Neuron (in vitro differentiated cells): Measurements from ENCODE around the gene ZNF646.

Experiments used
- H2AFZ ChIP-seq: one replicate; pipeline ENCODE4 v1.6.1; 2013; ENCODE audit warnings: low read depth, mild to moderate bottlenecking, inconsistent platforms, low read length, moderate library complexity
- H3K27me3 ChIP-seq: one replicate; pipeline ENCODE4 v1.6.1; 2013; ENCODE audit warnings: low read length; ENCODE audit not compliant: insufficient read depth
- H3K36me3 ChIP-seq: one replicate; pipeline ENCODE4 v1.6.1; 2013; ENCODE audit warnings: low read length; ENCODE audit not compliant: insufficient read depth
- H3K4me1 ChIP-seq: one replicate; pipeline ENCODE4 v1.6.1; 2013; ENCODE audit warnings: low read length; ENCODE audit not compliant: insufficient read depth
- H3K4me3 ChIP-seq: 2 replicates; pipeline ENCODE4 v1.5.1; 2013; ENCODE audit warnings: mild to moderate bottlenecking, low read length, moderate library complexity
- H3K9me3 ChIP-seq: one replicate; pipeline ENCODE4 v1.6.1; 2013; ENCODE audit warnings: low read length

Gene ZNF646

GRCh38 chr16:31130336-31130891, 56.2 kb downstream of the ZNF646 start:
- Histone ChIP-seq H3K9me3 (no peaks in the 10 kb centered on the region), H3K4me1 (peaks cover 12% of the 10 kb centered on the region), H3K4me3 (no peak overlapping the region), H3K27me3 (no peaks in the 10 kb centered on the region), H3K36me3 (peaks cover 39% of the 10 kb centered on the region), H2AFZ (no peak overlapping the region)

DNA sequence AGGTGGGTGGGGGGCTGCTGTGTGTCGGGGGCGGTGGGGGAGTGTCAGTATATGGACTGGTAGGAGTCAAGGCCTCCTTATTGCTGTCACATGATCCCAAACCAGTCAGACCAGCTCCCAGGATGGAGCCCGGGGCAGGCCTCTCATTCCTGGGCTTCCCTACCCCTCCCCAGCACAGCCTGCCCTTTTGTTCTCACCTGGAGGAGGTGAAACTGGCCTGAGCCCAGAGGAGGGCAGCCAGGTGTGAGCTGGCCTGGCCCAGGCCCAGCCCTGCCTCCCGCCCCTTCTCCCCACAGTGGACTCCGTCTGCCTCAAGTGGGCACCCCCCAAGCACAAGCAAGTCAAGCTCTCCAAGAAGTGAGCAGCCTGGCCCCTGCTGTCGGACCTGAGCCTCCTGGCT, 56.7 kb downstream of the ZNF646 start:
- H3K27me3 ChIP-seq, result no peaks in the 10 kb centered on the region
- H2AFZ ChIP-seq, result no peak overlapping the region
- H3K36me3 ChIP-seq, result peaks cover 39% of the 10 kb centered on the region
- H3K4me3 ChIP-seq, result no peak overlapping the region
- no peaks in the 10 kb centered on the region for H3K9me3 ChIP-seq
- H3K4me1 ChIP-seq, result peaks cover 12% of the 10 kb centered on the region

DNA sequence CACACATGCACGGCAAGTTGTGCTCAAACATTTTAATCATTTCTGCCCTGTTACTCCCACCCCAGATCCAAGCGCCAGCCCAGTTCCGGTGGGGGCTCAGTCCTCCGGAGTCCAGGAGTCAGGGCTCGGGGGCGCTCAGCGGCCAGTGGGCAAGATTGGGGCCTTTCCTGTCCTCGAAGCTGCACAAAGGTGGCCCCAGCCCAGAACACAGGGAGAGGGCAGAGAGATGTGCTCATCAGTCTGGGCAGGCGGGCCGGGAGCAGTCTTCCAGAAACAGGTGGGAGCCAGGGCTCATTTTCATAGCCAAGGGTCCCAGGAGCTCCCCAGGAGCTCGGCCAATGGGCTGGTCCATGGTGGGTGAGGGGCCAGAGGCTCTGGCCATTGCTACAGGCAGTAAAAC, 57.2 kb downstream of the ZNF646 start:
- Histone ChIP-seq H3K9me3 (no peaks in the 10 kb centered on the region), H3K4me3 (no peak overlapping the region), H3K4me1 (peaks cover 12% of the 10 kb centered on the region), H3K36me3 (peaks cover 39% of the 10 kb centered on the region), H2AFZ (no peak overlapping the region), H3K27me3 (no peaks in the 10 kb centered on the region)

DNA sequence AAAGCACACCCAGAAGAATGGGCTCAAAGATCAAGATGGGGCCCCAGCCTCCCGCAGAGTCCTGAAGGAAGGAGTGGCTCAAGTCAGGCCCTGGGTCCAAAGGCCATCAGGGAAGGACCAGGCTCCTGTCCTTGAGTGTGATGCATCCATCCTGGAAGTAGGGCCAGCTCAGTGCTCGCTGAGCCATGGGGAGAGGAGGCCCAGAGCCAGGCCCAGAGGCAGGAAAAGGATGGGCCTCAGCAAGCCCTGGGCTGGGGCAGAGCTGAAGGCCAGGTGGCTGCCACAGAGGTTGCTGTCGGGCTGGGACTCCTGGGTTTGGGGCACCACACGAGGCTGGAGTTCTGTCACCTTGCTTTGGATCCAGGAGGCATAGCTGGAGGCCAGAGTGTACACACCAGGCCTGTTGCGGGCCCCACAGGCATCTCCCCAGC, 57.6 kb downstream of the ZNF646 start:
- H3K9me3 ChIP-seq, result no peaks in the 10 kb centered on the region
- H3K27me3 ChIP-seq, result no peaks in the 10 kb centered on the region
- no peak overlapping the region for H3K4me3 ChIP-seq
- H2AFZ ChIP-seq, result no peak overlapping the region
- H3K36me3 ChIP-seq, result peaks cover 38% of the 10 kb centered on the region
- H3K4me1 ChIP-seq, result peaks cover 12% of the 10 kb centered on the region

- H3K9me3 ChIP-seq, result no peaks in the 10 kb centered on the region
- peaks cover 12% of the 10 kb centered on the region for H3K4me1 ChIP-seq
- H3K36me3 ChIP-seq, result peaks cover 32% of the 10 kb centered on the region
- no peaks in the 10 kb centered on the region for H3K27me3 ChIP-seq
- H2AFZ ChIP-seq, result no peak overlapping the region
- no peak overlapping the region for H3K4me3 ChIP-seq
These were observed 58.2 kb downstream of the ZNF646 start for GRCh38 chr16:31132303-31132979.

DNA sequence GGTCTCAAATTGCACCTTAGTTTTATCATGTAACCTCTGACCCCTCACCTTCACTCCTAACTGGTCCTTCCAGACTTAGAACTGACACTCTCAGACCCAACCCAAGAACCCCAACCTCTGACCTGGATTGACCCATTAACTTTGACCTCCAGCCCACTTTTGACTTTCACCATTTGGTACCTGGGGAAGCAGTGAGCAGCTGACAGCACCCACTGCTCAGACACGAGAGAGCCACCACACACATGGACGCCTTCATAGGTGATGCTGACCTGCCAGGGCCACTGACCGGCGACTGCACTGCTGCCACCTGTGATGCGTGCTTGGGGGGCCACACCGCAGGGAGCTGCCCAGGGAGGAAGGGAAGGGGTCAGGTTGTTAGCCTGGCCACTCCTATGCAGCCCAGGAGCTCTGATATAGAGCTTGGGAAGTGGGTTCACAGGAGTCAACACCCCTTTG, 58.9 kb downstream of the ZNF646 start:
- H3K9me3 ChIP-seq, result no peaks in the 10 kb centered on the region
- peaks cover 12% of the 10 kb centered on the region for H3K4me1 ChIP-seq
- H2AFZ ChIP-seq, result no peak overlapping the region
- H3K27me3 ChIP-seq, result no peaks in the 10 kb centered on the region
- no peak overlapping the region for H3K4me3 ChIP-seq
- peaks cover 27% of the 10 kb centered on the region for H3K36me3 ChIP-seq
